Measurements from ENCODE around the gene SPATA31D1.

The SPATA31D1 gene

GRCh38 chr9:82022121-82022520 is 33.5 kb downstream of the SPATA31D1 start:
- no peak for DNase-seq (ENCODE audit: low spot score)

GRCh38 chr9:82024908-82025307 is 36.3 kb downstream of the SPATA31D1 start:
- no peak for DNase-seq (ENCODE audit: low spot score)

DNA sequence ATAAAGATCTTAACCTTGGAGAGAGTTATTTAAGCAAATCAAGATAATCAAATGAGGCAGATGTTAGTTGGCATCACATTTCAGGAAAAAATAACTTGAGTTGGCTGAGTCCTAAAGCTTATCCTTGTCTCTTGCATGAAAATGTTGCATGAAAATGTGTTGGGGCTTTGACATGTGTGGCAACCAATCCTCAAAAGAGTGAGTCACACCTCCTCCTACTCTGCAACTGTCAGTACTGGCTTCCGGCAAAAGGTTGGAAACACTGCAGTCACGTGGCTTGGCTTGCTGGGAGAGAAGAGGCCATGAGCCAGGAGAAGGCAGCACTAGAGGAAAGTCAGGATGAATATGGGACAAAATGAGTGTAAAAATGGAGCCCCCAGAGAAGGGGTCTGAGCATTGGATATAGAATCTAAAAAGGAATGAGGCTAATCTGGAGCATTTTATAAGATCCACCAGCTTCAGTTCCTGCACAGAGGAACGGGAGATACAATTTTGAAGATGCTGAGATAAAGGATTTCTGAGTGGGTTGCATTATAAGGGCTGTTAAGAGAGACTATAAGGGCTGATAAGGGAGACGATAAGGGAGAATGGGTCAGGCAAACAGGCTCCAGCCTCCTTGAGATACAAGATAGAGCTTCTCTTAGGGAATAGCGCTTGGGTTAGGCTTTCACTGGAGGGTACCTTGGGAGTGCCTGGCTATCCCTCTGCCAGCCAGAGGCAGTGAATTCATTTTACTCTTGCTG is 43.1 kb downstream of the SPATA31D1 start:
- DNase-seq (ENCODE audit: low spot score) = peak; percentile 80

DNA sequence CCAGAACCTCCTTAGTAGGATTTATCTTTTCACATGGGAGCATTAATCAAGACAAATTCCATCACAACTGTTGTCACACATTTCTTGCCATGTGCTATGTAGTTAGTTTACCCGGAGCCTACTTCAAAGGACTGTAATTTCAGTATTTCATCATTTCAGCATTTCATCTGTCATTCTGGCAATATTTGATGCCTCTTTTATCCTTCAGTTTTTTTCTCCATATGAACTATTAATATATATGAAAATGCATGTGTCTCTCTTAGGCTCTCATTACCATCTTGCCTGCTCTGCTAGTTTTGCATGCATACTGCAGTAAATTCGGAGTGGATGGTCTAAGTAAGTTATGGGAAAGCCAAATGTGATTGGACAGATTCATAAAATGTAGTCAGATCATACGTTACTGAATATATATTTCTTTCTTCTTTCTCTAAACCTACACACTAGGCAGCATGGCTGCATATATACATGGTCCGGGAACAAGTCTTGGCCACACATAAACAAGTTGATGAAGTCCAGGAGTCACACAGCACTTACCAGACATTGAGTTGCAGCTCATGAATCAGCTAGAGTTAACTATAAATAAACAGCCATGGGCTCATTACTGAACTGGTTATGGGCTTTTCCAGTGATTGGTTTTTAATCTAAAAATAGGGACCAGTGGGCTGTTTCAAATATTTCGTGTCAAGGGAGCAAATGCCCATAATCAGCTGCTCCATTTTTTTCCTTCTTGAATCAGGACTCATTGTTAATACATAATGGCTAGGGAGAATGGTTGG is 46.6 kb downstream of the SPATA31D1 start:
- DNase-seq (ENCODE audit: low spot score) = no peak

DNA sequence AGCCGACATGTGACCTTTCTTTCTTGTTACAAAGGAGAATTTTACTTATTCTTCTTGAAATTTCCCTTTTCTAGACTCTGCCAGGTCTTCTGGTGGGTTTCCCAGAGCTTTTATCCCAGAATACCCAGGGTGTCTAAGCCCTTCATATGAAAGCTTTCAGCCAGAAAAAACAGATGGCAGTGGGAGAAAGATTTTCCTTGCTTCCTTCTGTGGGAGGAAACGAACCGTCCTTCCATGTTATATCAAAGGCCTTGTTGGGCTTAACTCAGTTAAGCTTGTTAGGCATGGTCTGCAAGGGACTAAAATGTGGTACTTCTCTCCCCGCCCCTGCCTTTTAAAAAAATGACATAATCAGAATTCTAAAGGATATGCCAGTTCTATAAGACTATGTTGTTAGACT is 47.5 kb downstream of the SPATA31D1 start:
- DNase-seq (ENCODE audit: low spot score) = no peak

DNA sequence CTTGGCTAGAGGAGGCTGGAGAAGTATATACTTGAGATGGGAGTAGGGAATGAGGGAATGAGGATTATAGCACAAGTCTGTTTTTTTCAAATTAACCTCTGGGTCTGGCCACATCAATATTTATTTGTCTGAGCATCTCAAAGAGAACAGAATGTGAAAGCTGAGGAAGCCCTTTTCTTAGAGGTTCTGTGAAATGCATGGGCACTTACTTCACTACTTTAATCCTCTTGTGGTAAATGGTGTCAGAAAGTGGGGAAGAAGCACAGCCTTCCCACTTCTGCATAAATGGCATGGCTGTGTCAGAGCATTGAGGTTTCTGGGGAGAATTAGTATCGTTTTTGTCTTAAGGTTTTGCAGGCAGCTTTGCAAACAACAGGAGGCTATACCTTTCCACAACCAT is 48.6 kb downstream of the SPATA31D1 start:
- no peak for DNase-seq (ENCODE audit: low spot score)

DNA sequence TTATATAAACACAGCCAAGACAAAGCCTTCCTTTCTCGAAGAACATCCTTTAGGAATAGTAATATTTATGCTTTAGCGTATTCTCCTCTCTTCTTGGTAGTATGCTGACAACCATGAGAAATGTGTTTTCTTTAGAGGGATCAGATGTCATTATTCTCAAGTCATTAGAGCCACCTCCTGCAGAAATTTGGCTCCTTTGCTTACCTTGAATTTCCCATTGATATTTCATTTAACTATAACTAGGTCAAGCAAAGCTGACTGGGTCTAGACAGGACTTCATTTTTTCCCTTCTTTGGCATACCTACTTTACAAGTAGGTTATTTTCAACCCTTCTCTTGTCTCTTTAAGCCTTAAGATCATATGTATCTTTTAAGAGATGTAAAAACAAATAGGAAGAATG is 50.3 kb downstream of the SPATA31D1 start:
- no peak for DNase-seq (ENCODE audit: low spot score)
